HG03025 (cell line): ENCODE data around the gene C2orf69.
"Not testable (repeated sequence)": the region's sequence is repeated elsewhere in the genome, so short reads cannot be mapped to it uniquely, and the experiment has no call there.

Experiments
- ATAC-seq: cut with Tn5 transposase; IDR thresholded peaks from one replicate; pipeline ENCODE4 v1.9.1; 2021; ENCODE audit warnings: mild to moderate bottlenecking, moderate library complexity; ENCODE audit not compliant: unreplicated experiment, low FRiP score

C2orf69 gene

DNA sequence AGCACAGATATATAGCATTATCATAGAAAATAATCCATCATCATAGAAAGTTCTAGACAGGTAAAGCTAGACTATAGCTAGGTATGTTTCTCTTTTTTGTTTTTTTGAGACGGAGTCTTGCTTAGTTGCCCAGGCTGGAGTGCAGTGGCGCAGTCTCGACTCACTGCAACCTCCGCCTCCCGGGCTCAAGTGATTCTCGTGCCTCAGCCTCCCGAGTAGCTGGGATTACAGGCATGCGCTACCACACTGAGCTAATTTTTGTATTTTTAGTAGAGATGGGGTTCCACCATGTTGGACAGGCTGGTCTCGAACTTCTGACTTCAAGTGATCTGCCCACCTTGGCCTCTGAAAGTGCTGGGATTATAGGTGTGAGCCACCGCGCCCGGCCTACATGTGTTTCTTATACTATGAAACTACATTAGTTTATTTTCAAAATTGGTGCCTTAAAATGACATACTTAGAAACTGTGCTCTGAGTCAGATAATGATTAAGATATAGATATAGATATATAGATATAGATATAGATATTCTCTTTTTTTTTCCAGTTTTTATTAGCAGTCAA lies 1.5 kb downstream of the C2orf69 start:
- not testable (repeated sequence) for ATAC-seq

DNA sequence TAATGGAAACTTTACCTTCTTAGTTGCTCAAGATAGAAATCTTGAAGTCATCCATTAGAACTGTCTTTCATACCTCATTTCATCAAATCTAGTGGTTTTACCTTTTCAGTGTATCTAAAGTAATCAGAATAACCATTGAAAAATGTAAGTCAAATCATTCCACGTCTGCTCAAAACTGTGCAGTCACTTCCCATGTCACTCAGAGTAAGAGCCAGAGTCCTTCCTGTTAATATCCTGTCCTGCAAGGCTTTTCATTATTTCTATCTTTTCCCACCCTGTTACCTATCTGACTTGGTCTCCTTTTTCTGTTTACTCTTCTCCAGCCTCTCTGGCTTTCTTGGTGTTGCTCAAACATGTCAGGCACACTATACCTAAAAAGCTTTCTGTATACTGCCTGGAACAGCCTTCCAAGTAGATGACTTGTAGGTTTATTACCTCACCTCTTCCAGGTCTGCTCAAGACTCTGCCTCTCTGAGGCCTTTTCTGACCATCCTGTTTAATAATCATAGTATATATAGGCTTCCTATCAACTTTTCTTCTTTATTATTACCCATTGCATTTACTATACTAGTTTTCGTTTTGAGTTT lies 3.4 kb downstream of the C2orf69 start:
- ATAC-seq, result no peak

DNA sequence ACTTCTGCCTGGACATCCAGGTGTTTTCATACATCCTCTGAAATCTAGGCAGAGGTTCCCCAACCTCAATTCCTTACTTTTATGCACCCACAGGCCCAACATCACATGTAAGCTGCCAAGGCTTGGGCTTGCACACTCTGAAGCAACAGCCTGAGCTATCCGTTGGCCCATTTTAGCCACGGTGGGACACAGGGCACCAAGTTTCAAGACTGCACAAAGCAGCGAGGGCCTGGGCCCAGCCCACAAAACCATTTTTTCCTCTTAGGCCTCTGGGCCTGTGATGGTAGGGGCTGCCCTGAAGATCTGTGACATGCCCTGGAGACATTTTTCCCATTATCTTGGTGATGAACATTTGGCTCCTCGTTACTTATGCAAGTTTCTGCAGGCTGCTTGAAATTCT lies 5.9 kb downstream of the C2orf69 start:
- ATAC-seq, result no peak

DNA sequence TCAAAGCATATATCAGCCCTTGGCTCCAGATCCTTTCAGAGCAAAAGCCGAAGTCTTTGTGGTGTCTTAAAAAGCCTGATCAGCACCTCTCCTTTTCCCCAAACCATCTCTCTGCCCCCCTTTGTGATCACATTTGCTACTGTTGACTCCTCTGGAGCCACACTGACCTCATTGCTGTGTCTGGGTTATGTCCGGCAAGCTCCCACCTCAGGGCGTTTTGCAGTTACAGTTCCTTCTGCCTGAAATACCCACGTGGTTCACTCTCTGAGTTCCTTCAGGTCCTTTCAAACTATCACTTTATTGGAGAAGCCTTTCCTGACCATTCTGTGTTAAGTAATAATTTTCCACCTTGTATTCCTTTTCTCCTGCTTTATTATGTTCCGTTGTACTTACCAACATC lies 11.8 kb downstream of the C2orf69 start:
- no peak for ATAC-seq

DNA sequence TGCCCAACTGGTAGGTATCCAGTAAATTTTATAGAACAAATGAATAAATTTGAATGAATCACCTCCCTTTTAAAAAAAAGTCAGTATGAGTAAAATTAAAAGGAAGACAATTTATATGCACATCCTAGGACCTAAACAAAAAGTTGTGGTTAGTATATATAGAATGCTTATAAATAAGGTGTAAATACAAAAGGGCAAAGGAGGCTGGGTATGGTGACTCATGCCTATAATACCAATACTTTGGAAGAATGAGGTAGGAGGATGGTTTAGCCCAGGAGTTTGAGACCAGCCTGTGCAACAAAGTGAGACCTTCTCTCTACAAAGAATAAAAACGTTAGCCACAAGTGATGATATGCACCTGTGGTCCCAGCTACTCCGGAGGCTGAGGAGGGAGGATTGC lies 12.8 kb downstream of the C2orf69 start:
- ATAC-seq, result no peak

DNA sequence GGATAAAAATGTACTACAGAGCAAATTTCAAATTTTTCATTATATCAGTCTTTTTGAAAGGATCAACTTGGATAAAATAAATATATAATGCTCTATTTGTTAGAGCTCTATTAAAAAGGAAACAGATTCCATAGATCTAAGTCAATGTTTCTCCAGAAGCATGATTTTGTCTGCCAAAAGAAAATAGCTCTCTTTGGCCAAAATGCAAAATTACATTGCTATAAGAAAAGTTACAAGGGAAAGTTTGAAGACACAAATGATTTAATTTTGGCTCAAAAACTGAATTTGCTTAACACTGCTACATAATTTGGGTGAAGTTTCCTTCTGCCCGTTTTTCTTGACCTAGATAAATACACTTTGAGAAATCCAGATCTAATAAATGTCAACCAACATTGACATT lies 15.7 kb downstream of the C2orf69 start:
- ATAC-seq, result no peak

DNA sequence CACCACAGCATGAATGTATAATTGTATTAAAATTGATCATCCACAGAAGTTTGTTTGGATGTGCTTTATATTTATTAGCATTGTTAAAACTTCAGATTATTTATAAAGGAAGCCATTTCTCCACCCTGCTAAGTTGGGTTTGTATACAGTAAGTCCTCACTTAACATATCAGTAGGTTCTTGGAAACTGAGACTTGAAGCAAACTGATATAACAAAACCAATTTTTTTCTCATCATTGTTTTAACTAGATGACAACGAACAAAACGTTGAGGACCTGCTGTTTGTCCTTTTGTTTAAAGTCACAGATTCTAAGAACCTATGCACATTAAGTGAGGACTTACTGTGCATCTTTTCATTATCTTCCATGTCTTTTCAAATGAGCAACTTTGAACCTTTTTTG lies 17.1 kb downstream of the C2orf69 start:
- ATAC-seq, result no peak

DNA sequence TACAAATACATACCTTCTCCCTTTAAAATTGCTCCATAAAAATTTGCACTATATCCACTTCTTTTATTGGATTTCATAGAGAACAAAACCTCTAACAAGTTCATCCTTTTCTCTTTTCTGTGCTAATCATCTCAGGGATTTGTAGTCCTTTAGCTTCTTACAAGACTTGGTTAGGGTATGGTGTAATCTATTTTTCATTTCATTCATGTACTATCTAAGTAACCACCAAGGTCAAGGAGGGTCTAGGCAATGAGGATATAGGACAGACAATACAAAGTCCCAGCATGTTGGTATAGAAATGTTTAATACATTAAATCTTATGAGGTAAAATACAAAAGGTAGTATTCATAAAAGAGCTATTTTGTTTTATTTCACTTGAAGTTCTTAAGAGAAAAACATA lies 17.5 kb downstream of the C2orf69 start:
- no peak for ATAC-seq

DNA sequence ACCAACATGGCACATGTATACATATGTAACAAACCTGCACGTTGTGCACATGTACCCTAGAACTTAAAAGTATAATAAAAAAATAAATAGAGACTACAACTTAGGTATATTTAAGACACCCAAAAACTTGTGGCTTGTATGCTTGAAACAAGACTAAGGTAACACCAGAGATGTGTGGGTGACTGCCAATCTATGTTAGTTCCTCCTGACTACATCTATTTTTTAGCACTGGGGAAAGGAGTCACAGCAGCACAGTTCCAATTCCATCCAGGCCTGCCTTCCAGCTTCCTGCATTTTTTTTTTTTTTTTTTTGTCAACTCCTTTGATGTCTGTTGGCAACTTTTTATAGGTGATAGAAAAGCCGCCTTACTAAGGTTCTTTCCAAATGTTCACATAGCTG lies 18.2 kb downstream of the C2orf69 start:
- ATAC-seq, result no peak

DNA sequence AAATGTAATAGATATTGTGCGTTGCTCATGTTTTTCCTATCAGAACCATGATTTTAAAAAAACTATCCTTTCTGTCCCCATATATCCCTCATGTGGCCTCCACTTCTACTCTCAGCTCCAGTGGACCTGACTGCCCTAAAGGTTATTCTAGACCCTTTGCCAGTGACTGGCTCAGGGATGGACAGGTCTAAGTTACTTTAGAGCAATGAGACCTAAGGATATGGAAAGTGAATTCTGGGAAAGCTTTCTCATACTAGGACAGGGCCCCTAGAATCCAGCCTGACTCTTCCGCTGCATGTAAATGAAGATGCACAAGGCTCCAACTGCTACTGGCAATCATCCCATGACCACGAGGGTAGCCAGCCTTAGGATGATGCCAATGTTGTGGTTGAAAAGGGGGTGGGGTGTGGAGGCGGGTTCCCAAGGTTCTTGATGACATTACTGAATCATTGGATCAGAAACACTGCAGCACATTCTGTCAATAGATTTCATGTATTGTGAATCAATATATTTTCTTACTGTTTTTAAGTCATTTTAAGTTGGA lies 21.3 kb downstream of the C2orf69 start:
- ATAC-seq, result no peak

DNA sequence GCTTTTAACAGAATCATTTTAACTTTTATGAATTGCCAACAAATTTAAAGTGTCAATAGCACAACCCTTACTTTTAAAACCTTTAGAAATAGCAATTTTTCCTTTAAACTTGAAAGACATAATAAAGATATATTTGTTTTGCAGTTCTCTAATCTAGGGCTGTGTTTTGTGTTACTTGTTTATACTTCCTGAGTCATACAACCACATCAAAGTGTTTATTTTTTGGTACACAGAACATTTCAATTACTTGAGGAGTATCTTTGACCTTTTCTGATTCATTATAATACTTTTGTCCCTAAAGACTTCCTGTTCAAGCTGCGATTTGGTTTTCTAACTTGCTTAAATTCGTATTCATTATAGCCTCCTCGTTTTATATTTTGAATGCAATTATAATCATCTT lies 22.4 kb downstream of the C2orf69 start:
- ATAC-seq, result no peak

DNA sequence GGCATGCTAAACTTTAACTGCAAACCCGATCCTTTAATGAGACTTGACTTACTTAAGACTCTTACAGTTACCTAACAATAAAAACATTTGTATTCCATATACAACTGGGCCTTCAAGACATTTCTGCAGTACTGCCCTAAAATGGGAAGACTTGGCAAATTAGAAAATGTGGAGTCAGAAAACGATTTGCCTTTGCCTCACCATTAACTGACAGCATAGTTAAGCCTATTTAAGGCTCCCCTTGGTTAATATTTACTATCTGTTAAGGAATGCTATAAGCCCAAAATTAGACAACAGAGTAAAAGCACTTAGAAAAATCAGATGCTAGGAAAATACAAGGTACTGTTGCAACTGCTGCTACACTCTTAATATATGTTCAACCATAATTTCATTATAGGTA lies 25.5 kb downstream of the C2orf69 start:
- ATAC-seq, result no peak

DNA sequence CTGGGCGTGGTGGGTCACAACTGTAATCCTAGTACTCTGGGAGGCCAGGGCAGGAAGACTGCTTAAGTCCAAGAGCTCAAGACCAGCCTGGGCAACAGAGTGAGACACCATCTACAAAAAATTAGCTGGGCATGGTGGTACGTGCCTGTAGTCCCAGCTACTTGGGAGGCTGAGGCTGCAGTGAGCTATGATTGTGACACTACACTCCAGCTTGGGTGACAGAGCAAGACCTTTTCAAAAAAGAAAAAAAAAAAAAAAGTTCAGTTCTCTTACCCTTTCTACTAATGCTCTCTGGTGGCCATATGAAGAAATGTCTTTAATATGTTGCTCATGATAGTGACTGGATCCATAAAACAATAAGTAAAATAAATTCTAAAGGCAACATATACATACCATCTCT lies 29.3 kb downstream of the C2orf69 start:
- no peak for ATAC-seq

DNA sequence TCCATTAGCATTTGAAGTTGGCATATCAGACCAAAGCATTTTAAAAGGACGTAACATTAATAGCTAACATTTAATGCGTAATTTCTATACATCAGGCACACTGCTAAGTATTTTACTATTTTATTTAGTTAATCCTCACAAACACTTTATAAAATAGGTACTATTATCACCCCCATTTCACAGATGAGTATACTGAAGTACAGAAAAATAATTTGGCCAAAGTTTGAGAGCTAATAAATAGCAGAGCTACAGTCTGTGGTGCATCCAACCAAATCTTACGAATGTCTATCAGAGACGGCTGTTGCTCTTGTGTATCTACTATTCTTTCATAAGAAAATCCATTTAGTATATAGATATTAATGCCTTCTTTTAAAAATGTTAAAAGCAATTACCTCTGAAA lies 32.3 kb downstream of the C2orf69 start:
- no peak for ATAC-seq

DNA sequence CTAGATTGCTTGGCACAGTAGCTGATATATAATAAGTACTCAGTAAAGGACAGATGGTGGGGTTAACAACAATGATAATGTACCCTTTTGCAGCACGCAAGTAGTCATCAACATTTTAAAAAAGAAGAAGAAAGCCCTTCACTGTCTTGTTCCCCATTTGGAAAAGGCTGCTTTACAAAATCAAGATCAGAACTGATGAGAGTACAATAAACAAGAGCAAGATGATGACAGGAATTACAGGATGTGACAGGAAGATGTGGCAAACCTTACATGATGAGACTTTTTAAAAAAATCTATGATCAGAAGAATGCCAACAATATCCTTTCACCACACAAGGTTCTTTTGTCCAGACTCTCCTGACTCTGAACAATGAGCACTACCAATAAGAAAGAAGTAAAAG lies 35.1 kb downstream of the C2orf69 start:
- no peak for ATAC-seq

DNA sequence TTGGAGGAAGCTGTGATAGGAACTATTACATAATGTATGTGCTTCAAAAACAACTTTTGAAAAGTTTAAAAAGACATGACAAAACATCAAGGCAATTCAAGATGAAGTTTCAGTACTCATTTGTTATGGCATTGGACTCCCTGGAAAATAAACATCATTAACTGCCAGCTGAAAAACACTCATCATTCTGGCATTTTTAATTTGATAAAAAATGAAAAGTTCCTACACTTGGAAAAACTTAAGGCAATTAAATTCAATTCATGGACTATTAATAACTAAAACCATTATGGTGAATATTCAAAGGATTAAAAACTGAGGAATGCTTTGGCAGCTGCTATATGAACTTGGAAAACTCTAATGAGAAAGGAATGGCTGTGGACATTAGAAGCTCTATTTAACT lies 35.7 kb downstream of the C2orf69 start:
- ATAC-seq, result no peak

DNA sequence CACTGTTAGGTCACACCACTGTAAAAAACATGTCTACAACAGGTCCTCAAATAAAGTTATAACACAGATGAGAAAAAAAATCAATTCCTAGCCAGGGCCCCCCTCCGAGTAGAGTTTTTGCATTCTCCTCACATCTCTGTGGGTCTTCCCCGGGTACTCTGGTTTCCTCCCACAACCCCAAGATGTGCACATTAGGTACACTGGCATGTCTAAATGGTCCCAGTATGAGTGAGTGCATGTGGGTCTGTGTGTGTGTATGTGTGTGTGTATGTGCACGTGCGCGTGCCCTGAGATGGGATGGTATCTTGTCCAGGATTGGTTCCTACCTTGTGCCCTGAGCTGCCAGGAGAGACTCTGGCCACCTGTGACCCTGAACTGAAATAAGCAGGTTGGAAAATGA lies 39.3 kb downstream of the C2orf69 start:
- ATAC-seq, result no peak

DNA sequence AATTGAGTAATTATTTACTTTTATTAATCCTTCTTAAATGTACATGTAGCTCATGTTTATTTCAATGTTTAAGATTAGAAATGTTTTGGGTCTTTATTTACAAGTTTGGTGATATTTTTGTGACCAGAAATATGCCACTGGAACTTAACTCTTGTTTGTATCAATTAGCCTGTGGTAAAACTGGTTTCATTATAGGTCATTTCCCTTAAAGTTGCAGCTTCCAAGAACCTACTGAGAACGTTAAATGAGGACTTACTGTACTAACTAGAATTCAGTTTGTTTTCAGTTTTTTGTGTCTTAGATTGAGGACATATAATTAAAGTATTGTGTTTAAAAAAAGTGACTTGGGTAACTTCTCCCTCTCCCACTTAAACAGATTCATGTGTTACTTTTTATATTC lies 39.9 kb downstream of the C2orf69 start:
- ATAC-seq, result no peak

DNA sequence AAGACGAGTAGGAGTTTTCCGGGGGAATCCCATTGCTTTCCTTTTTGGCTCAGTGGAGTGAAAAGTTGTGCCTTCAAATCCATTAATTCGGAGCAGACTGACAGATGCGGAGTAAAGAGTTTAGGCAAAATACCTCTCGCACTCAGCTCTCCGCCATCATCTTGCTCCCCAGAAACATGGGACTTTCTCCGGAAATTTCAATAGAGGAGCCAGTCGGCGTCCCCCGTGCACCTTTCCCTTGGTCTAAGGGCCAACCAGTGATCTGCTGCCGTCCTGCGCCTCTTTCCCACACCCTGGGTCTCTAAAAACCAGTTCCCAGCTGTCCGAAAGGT lies 43.9 kb downstream of the C2orf69 start:
- ATAC-seq, result peak; percentile 32

DNA sequence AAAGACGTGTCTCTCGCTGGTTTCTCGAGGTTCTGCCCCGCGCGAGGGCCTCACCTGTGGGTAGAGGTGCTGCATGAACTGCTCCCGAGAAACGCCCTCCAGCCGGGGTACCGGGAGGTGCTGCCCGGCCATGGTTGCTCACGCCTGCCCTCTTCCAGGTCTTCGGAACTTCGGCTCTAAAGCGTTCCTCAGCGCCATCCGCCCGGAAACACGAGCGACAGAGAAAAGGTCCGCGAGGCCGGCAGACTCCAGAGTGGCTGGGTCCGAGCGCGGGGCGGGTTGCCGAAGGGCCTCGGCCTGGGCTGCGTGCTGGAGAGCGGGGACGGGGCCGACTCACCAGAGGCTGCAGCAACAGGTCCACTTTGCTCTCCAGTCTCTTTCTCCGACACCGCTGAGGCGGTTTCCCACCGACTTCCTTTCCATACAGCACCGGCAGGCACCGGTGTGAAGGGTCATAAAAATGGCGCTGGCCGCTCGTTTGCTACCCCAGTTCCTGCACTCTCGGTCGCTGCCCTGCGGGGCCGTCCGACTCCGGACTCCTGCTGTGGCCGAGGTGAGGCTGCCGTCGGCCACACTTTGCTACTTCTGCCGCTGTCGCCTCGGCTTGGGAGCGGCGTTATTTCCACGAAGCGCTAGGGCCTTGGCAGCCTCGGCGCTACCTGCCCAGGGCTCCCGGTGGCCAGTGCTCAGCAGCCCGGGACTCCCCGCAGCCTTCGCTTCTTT lies 44.4 kb downstream of the C2orf69 start, which contains the start of the genes MAIP1 and TYW5:
Gene MAIP1, plus strand, starts transcription at position 244 of the 723 bp plus-strand sequence. Its CDS starts 217 bp downstream, at position 461.
Gene TYW5, minus strand, starts transcription at position 153 of the 723 bp plus-strand sequence. Its CDS starts 21 bp downstream, at position 132.
- ATAC-seq, result peak; percentile 84

DNA sequence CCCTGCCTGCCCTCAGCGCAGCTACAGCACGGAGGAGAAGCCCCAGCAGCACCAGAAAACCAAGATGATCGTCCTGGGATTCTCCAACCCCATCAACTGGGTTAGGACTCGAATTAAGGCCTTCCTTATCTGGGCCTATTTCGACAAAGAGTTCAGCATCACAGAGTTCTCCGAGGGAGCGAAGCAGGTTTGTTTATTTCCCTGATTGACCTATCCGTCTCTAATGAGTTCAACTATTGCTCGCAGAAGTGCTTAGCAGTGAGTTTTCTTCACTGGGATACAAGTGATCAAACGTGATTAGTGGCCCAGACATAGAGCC lies 44.9 kb downstream of the C2orf69 start:
- ATAC-seq, result no peak

DNA sequence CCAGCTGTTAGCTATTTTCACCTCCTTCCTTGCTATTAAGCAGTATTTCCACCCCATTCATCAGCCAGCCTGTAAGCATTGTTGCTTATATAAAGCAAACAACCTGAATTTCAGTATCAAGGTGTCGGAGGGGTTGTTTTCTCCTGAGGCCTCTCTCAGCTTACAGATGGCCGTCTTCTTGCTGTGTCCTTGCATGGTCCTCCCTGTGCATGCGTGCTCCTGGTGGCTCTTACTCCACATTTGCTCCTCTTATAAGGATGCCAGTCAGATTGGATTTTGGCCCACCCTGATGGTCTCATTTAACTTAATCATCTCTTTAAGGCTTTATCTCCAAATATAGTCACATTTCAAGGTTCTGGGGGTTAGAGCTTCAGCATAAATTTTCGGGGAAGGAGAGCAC lies 46.9 kb downstream of the C2orf69 start:
- no peak for ATAC-seq
